ENCODE results near the gene RBM5. TPM values are rescaled to one million over a fixed set of nuclear protein-coding genes. Genes with fewer than 3 reads are reported as not detected.

RBM5 gene
- 29.4 to 37.8 TPM (median 34.5 TPM) in 5 replicates for total RNA-seq (2022; extraction: Qiagen RNA extraction)

DNA sequence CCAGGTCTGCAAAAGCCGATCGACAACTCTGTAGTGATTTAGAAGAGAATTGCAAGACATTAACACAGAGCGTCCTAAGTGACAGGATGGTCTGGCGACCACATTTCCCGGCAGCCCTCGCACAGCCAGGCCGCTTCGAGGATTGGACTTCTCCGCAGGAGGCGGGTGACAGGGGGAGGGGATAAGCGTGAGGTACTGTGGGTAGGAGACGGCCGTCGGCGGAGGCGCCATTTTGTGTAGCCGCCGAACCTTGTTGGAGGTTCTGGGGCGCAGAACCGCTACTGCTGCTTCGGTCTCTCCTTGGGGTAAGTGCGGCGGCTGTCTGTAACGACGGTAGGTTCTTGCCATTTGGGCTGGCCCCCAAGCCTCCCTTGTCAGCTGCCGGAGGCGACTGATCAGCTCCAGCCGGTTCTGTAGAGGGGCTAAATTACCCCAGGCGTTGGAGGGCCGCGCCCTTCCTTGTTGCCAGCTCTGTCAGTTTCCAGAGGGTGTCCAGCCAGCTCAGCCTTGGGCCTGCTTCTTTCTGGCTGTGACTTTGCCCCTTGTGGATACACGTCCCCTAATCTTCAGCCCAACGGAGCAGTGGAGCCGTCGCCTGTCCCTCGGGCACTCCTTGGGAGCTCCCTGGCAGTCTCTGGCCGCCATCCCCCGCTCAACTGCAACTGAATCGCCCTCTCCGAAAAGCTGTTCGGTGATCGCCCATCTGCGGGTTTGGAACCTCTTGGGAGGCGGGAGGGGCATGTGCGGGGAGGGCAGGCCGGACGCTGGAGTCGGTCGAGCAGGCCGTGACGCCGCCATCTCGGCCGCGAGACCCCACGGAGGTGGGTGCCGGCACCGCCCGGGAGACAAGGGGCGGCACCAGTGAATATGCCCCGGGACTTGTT lies at the start of gene RBM5:
TSS of gene RBM5 (plus strand) at position 195 of the 884 bp plus-strand sequence. CDS start 1,516 bp downstream, outside the sequence.

DNA sequence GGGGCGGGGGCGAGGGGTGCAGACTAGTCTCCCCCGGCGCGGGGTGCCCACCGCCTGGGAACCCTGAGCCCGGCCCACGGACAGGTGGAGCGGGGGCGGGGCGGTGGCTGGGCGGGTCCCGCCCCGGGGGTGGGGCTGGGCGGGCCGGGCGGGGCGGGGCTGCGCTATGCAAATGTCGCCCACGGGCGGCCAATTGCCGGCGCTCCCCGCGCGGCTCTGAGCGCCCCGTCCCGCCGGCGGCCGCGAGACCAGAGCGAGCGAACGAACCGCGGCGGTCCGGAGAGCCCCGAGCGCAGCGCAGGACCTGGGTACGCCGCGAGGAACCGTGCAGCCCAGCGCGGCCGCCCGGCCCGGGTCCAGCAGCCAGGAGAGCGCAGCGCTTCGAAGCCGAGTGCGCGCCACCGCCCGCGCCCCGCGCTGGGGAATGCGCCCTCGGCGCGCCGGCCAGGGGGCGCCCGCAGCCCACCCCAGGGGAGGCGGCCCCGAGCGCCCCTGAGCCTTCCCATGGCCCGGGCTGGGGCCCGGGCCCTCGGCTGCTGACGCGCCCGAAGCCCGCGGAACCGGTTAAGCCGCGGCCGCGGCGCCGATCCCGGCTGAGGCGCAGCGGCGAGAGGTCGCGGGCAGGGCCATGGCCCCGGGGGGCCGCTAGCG lies 66.2 kb downstream of the RBM5 start, which contains the start of gene SEMA3F:
TSS of gene SEMA3F (plus strand) at position 485 of the 651 bp plus-strand sequence. CDS start 4,299 bp downstream, outside the sequence.

Other genes with a start within 250 kb of the RBM5 start
- gene TRAIP, start 232.4 kb upstream of the RBM5 start, total RNA-seq (2022; extraction: Qiagen RNA extraction) = 10.2 to 14.5 TPM (median 13.8 TPM) in 5 replicates
- gene CAMKV, start 219.0 kb upstream of the RBM5 start, total RNA-seq (2022; extraction: Qiagen RNA extraction) = 0.16 to 0.32 TPM (median 0.21 TPM) in 5 replicates
- 6.1 to 8.3 TPM (median 7.6 TPM) in 5 replicates for gene MST1R, start 185.0 kb upstream of the RBM5 start, total RNA-seq (2022; extraction: Qiagen RNA extraction)
- 5.1 to 9.5 TPM (median 8.1 TPM) in 5 replicates for gene MON1A, start 159.1 kb upstream of the RBM5 start, total RNA-seq (2022; extraction: Qiagen RNA extraction)
- 21.9 to 27.2 TPM (median 25.8 TPM) in 5 replicates for gene RBM6, start 148.8 kb upstream of the RBM5 start, total RNA-seq (2022; extraction: Qiagen RNA extraction)
- 11.5 to 17.8 TPM (median 16.4 TPM) in 5 replicates for gene SEMA3F, start 66.4 kb downstream of the RBM5 start, total RNA-seq (2022; extraction: Qiagen RNA extraction)
- 0.05 to 0.31 TPM in 2 of 5 replicates, not detected in the others for gene GNAT1, start 102.7 kb downstream of the RBM5 start, total RNA-seq (2022; extraction: Qiagen RNA extraction)
- gene SLC38A3, start 116.4 kb downstream of the RBM5 start, total RNA-seq (2022; extraction: Qiagen RNA extraction) = 0.08 to 0.22 TPM (median 0.16 TPM) in 3 of 5 replicates, not detected in the others
- 35.1 to 46.7 TPM (median 45.2 TPM) in 5 replicates for gene GNAI2, start 147.3 kb downstream of the RBM5 start, total RNA-seq (2022; extraction: Qiagen RNA extraction)
- 5.3 to 9.6 TPM (median 8.3 TPM) in 5 replicates for gene SEMA3B, start 180.2 kb downstream of the RBM5 start, total RNA-seq (2022; extraction: Qiagen RNA extraction)
- 0.11 TPM in 1 of 5 replicates, not detected in the others for gene LSMEM2, start 190.2 kb downstream of the RBM5 start, total RNA-seq (2022; extraction: Qiagen RNA extraction)
- 73.8 to 101 TPM (median 96.0 TPM) in 5 replicates for gene IFRD2, start 203.5 kb downstream of the RBM5 start, total RNA-seq (2022; extraction: Qiagen RNA extraction)
- gene HYAL3, start 210.5 kb downstream of the RBM5 start, total RNA-seq (2022; extraction: Qiagen RNA extraction) = 7.0 to 10.7 TPM (median 9.1 TPM) in 5 replicates
- gene NAA80, start 210.5 kb downstream of the RBM5 start, total RNA-seq (2022; extraction: Qiagen RNA extraction) = 4.9 to 7.9 TPM (median 6.4 TPM) in 5 replicates
- gene HYAL1, start 214.7 kb downstream of the RBM5 start, total RNA-seq (2022; extraction: Qiagen RNA extraction) = 0.32 to 1.00 TPM (median 0.61 TPM) in 5 replicates
- 21.2 to 32.4 TPM (median 31.5 TPM) in 5 replicates for gene HYAL2, start 233.8 kb downstream of the RBM5 start, total RNA-seq (2022; extraction: Qiagen RNA extraction)
- gene TUSC2, start 239.3 kb downstream of the RBM5 start, total RNA-seq (2022; extraction: Qiagen RNA extraction) = 25.0 to 42.3 TPM (median 40.7 TPM) in 5 replicates